ENCODE measurements around the gene PEPD. TPM values are rescaled to one million over a fixed set of nuclear protein-coding genes. Genes with fewer than 3 reads are reported as not detected.

The PEPD gene
- total and polyA plus RNA-seq, 9 donors: 20.3 to 55.4 (median 45.1) TPM

- Histone ChIP-seq H3K4me1 (ENCODE audit: control insufficient read depth, insufficient read depth, low read length) (peaks cover 17% of the 10 kb centered on the region), H3K4me3 (ENCODE audit: low read length) (no peak overlapping the region), H3K27me3 (ENCODE audit: control insufficient read depth, insufficient read depth, low read length) (no peaks in the 10 kb centered on the region), H3K36me3 (ENCODE audit: control insufficient read depth, insufficient read depth, low read length) (peaks cover 5% of the 10 kb centered on the region), H3K9me3 (replicated peaks; ENCODE audit: control insufficient read depth, low read depth, low read length) (no peaks in the 10 kb centered on the region), H3K27ac (ENCODE audit: low read length) (no peak overlapping the region)
- WGBS (ENCODE audit: insufficient coverage): 91% methylated on average over 27 of the region's 27 CpGs
- no peak for DNase-seq
Measured at GRCh38 chr19:33409906-33410685, 111.5 kb downstream of the PEPD start.

- Histone ChIP-seq H3K4me1 (ENCODE audit: control insufficient read depth, insufficient read depth, low read length) (peaks cover 25% of the 10 kb centered on the region), H3K36me3 (ENCODE audit: control insufficient read depth, insufficient read depth, low read length) (peaks cover 5% of the 10 kb centered on the region), H3K9me3 (replicated peaks; ENCODE audit: control insufficient read depth, low read depth, low read length) (no peaks in the 10 kb centered on the region), H3K27me3 (ENCODE audit: control insufficient read depth, insufficient read depth, low read length) (no peaks in the 10 kb centered on the region), H3K27ac (ENCODE audit: low read length) (no peak overlapping the region), H3K4me3 (ENCODE audit: low read length) (no peak overlapping the region)
- DNase-seq: no peak
- WGBS (ENCODE audit: insufficient coverage): 77% methylated on average over 13 of the region's 18 CpGs
Measured at GRCh38 chr19:33408538-33409434, 112.8 kb downstream of the PEPD start.

DNA sequence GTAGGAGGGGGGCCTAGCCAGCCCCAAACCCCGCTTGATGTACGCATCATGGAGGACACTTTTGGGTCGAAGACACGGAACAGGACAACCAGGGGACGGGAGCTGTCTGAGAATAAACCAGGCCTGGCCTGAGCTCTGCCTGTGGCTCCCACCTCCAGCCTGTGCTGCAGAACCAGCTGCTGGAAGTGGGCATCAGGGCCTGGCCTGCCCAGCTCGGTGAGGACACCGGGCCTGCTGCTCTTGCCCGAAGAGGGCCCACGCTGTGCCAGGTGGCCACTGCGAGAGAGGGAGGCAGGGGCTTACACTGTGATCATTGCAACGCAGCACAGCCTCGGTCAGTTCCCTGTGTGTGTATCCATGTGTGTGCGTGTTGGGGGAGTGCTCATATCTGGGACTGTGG is 113.5 kb downstream of the PEPD start:
- Histone ChIP-seq H3K4me3 (ENCODE audit: low read length) (no peak overlapping the region), H3K36me3 (ENCODE audit: control insufficient read depth, insufficient read depth, low read length) (peaks cover 5% of the 10 kb centered on the region), H3K27me3 (ENCODE audit: control insufficient read depth, insufficient read depth, low read length) (no peaks in the 10 kb centered on the region), H3K9me3 (replicated peaks; ENCODE audit: control insufficient read depth, low read depth, low read length) (no peaks in the 10 kb centered on the region), H3K27ac (ENCODE audit: low read length) (no peak overlapping the region), H3K4me1 (ENCODE audit: control insufficient read depth, insufficient read depth, low read length) (peaks cover 32% of the 10 kb centered on the region)
- WGBS (ENCODE audit: insufficient coverage): 79% methylated on average over 12 of the region's 13 CpGs
- no peak for DNase-seq

DNA sequence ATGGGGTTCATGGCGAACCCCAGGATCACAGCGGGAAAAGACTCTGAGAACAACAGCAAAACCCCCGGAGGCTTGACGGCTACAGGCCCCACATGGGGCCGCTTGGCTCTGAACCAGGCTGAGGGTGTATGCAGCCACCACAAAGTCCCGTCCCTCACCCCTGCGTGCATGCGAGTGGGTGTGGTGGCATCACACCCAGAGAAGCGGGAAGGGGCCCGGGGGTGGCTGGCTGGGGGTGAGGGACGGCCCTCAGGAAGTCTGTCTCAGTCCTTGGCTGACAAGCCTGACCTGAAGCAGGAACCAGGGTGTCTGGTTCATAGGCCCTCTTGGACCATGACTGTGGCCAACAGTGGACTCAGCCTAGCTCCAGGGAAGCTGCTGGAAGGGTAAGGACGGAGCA is 113.9 kb downstream of the PEPD start:
- 73% methylated on average over 9 of the region's 12 CpGs for WGBS (ENCODE audit: insufficient coverage)
- H3K4me3 ChIP-seq (ENCODE audit: low read length): no peak overlapping the region
- H3K9me3 ChIP-seq (replicated peaks; ENCODE audit: control insufficient read depth, low read depth, low read length): no peaks in the 10 kb centered on the region
- H3K27me3 ChIP-seq (ENCODE audit: control insufficient read depth, insufficient read depth, low read length): no peaks in the 10 kb centered on the region
- no peak overlapping the region for H3K27ac ChIP-seq (ENCODE audit: low read length)
- H3K4me1 ChIP-seq (ENCODE audit: control insufficient read depth, insufficient read depth, low read length): peaks cover 36% of the 10 kb centered on the region
- H3K36me3 ChIP-seq (ENCODE audit: control insufficient read depth, insufficient read depth, low read length): peaks cover 5% of the 10 kb centered on the region
- no peak for DNase-seq

DNA sequence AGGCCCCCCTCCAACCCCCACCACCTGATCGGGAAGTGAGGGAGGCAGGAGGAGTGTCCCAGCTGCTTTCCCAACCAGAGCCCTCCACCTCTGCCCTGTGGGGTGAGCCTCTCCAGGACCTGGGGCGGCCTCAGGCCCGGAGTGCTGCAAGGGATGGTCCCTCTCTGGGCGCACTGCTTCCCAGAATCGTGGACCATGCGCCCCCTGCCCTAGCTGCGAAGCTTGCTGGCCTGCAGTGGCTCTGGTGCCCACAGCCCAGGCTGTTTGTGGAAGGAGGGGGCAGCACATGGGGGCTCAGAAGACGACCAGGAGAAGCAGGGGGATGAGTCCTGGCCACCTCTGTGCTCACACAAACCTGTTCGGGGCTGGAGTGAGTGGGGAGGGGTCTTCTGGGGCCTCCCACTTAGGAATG is 114.4 kb downstream of the PEPD start:
- 55% methylated on average over 8 of the region's 9 CpGs for WGBS (ENCODE audit: insufficient coverage)
- Histone ChIP-seq H3K27me3 (ENCODE audit: control insufficient read depth, insufficient read depth, low read length) (no peaks in the 10 kb centered on the region), H3K4me3 (ENCODE audit: low read length) (no peak overlapping the region), H3K4me1 (ENCODE audit: control insufficient read depth, insufficient read depth, low read length) (peaks cover 42% of the 10 kb centered on the region), H3K36me3 (ENCODE audit: control insufficient read depth, insufficient read depth, low read length) (peaks cover 5% of the 10 kb centered on the region), H3K27ac (ENCODE audit: low read length) (no peak overlapping the region), H3K9me3 (replicated peaks; ENCODE audit: control insufficient read depth, low read depth, low read length) (no peaks in the 10 kb centered on the region)
- DNase-seq: no peak

GRCh38 chr19:33406521-33407139 is 115.0 kb downstream of the PEPD start:
- peaks cover 5% of the 10 kb centered on the region for H3K36me3 ChIP-seq (ENCODE audit: control insufficient read depth, insufficient read depth, low read length)
- no peak overlapping the region for H3K27ac ChIP-seq (ENCODE audit: low read length)
- WGBS (ENCODE audit: insufficient coverage): 78% methylated on average over 7 of the region's 13 CpGs
- H3K9me3 ChIP-seq (replicated peaks; ENCODE audit: control insufficient read depth, low read depth, low read length): no peaks in the 10 kb centered on the region
- H3K4me3 ChIP-seq (ENCODE audit: low read length): no peak overlapping the region
- DNase-seq: peak; percentile 69
- H3K4me1 ChIP-seq (ENCODE audit: control insufficient read depth, insufficient read depth, low read length): peaks cover 46% of the 10 kb centered on the region
- no peaks in the 10 kb centered on the region for H3K27me3 ChIP-seq (ENCODE audit: control insufficient read depth, insufficient read depth, low read length)

DNA sequence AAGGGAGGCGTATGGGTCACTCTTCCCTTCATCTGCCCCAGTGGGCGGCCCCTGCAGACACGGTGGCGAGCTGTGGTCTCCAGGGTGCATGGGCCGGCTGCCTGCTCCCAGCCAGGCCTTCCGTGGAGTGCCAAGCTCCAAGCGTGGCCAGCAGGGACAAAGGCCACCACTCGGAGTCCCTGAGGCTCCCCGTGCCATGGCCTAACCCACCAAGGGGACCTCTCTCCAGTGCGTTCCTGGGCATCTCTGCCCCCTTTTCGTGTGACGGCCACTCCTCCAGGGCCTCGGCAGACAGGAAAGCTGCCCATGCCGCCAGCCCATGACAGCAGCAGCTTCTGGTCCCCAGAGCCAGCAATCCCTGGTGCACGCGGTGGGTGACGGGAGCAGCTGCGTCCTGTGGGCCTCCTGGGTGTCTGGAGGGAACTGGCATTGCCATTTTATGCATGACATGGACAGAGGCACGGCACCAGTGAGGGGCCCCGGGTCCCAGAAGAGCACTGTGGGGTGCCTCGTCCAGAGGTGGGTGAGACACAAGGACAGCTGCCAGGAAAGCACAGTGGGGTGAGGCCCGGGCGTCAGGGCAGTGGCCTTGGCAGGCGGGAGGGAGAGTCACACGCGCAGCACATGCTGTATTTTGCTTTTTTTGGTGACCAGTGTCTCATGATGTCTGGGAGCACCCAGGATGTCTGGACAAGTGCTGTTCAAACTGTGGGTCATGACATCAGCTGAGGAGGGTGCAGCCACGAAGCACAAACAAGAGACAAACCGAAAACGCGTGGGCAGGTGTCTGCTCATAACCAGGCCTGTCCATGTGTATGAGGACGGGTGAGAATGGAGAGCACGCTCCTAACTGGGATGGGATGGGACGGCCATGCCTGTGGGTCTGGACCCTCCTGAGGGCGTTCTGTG is 115.8 kb downstream of the PEPD start:
- 69% methylated on average over 32 of the region's 34 CpGs for WGBS (ENCODE audit: insufficient coverage)
- no peaks in the 10 kb centered on the region for H3K9me3 ChIP-seq (replicated peaks; ENCODE audit: control insufficient read depth, low read depth, low read length)
- no peak overlapping the region for H3K4me3 ChIP-seq (ENCODE audit: low read length)
- H3K27me3 ChIP-seq (ENCODE audit: control insufficient read depth, insufficient read depth, low read length): no peaks in the 10 kb centered on the region
- no peak for DNase-seq
- H3K4me1 ChIP-seq (ENCODE audit: control insufficient read depth, insufficient read depth, low read length): peaks cover 50% of the 10 kb centered on the region
- peaks cover 2% of the 10 kb centered on the region for H3K36me3 ChIP-seq (ENCODE audit: control insufficient read depth, insufficient read depth, low read length)
- peak overlapping the region; percentile 13 for H3K27ac ChIP-seq (ENCODE audit: low read length)

DNA sequence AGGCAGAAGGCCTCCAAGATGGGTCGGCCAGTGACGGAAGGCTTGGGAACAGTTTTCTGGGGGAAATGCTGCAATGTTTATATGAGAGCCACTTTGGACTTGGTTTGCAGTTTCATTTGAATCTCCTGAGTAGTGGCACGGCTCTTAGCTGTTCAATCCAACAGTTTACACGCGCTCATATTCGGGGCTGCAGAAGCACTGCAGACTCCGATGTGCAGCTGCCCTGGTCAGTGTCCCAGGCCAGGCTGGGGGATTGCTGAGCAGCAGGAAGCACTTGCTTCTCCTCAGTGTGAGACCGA is 116.4 kb downstream of the PEPD start:
- 11% methylated on average over 8 of the region's 8 CpGs for WGBS (ENCODE audit: insufficient coverage)
- H3K9me3 ChIP-seq (replicated peaks; ENCODE audit: control insufficient read depth, low read depth, low read length): no peaks in the 10 kb centered on the region
- peaks cover 56% of the 10 kb centered on the region for H3K4me1 ChIP-seq (ENCODE audit: control insufficient read depth, insufficient read depth, low read length)
- DNase-seq: peak; percentile 91
- H3K27me3 ChIP-seq (ENCODE audit: control insufficient read depth, insufficient read depth, low read length): no peaks in the 10 kb centered on the region
- no peak overlapping the region for H3K4me3 ChIP-seq (ENCODE audit: low read length)
- no peaks in the 10 kb centered on the region for H3K36me3 ChIP-seq (ENCODE audit: control insufficient read depth, insufficient read depth, low read length)
- peak overlapping the region; percentile 67 for H3K27ac ChIP-seq (ENCODE audit: low read length)

GRCh38 chr19:33404506-33405253 is 116.9 kb downstream of the PEPD start:
- H3K27ac ChIP-seq (ENCODE audit: low read length): peak overlapping the region; percentile 67
- H3K4me3 ChIP-seq (ENCODE audit: low read length): no peak overlapping the region
- peaks cover 2% of the 10 kb centered on the region for H3K36me3 ChIP-seq (ENCODE audit: control insufficient read depth, insufficient read depth, low read length)
- peaks cover 56% of the 10 kb centered on the region for H3K4me1 ChIP-seq (ENCODE audit: control insufficient read depth, insufficient read depth, low read length)
- no peaks in the 10 kb centered on the region for H3K27me3 ChIP-seq (ENCODE audit: control insufficient read depth, insufficient read depth, low read length)
- WGBS (ENCODE audit: insufficient coverage): 47% methylated on average over 16 of the region's 18 CpGs
- peak; percentile 96 for DNase-seq
- H3K9me3 ChIP-seq (replicated peaks; ENCODE audit: control insufficient read depth, low read depth, low read length): no peaks in the 10 kb centered on the region

All from muscle of leg (tissue), 11 donors.